SW480 (cell line): ENCODE results near the gene ATP13A3.

Experiments
- DNase-seq: peaks from one replicate; pipeline ENCODE4 v3.0.0-alpha.2; 2016; ENCODE audit warnings: low spot score

Gene ATP13A3

GRCh38 chr3:194392576-194392975 is 94.2 kb downstream of the ATP13A3 start:
- no peak for DNase-seq

GRCh38 chr3:194390835-194391234 is 96.0 kb downstream of the ATP13A3 start:
- no peak for DNase-seq

GRCh38 chr3:194389269-194389668 is 97.5 kb downstream of the ATP13A3 start:
- no peak for DNase-seq

GRCh38 chr3:194387926-194388418 is 98.8 kb downstream of the ATP13A3 start:
- DNase-seq, result no peak

GRCh38 chr3:194387276-194387675 is 99.5 kb downstream of the ATP13A3 start:
- DNase-seq, result no peak

- no peak for DNase-seq
Measured at GRCh38 chr3:194386648-194387047, 100.2 kb downstream of the ATP13A3 start.

GRCh38 chr3:194386066-194386465 is 100.7 kb downstream of the ATP13A3 start:
- DNase-seq, result no peak

- no peak for DNase-seq
Measured at GRCh38 chr3:194384569-194385001, 102.2 kb downstream of the ATP13A3 start.

- no peak for DNase-seq
Measured at GRCh38 chr3:194384156-194384555, 102.6 kb downstream of the ATP13A3 start.

GRCh38 chr3:194383276-194383940 is 103.4 kb downstream of the ATP13A3 start:
- no peak for DNase-seq

GRCh38 chr3:194382892-194383223 is 103.9 kb downstream of the ATP13A3 start:
- no peak for DNase-seq

GRCh38 chr3:194382196-194382891 is 104.5 kb downstream of the ATP13A3 start:
- no peak for DNase-seq

- DNase-seq, result peak; percentile 38
Measured at GRCh38 chr3:194381460-194381875, 105.3 kb downstream of the ATP13A3 start.

GRCh38 chr3:194380326-194380725 is 106.5 kb downstream of the ATP13A3 start:
- no peak for DNase-seq

GRCh38 chr3:194379651-194380050 is 107.2 kb downstream of the ATP13A3 start:
- DNase-seq, result no peak

- DNase-seq, result no peak
Measured at GRCh38 chr3:194379231-194379630, 107.6 kb downstream of the ATP13A3 start.

- no peak for DNase-seq
Measured at GRCh38 chr3:194377708-194378107, 109.1 kb downstream of the ATP13A3 start.

GRCh38 chr3:194376241-194376560 is 110.6 kb downstream of the ATP13A3 start:
- no peak for DNase-seq

- no peak for DNase-seq
Measured at GRCh38 chr3:194375473-194376240, 111.1 kb downstream of the ATP13A3 start.

- no peak for DNase-seq
Measured at GRCh38 chr3:194374935-194375334, 111.9 kb downstream of the ATP13A3 start.

GRCh38 chr3:194373899-194374298 is 112.9 kb downstream of the ATP13A3 start:
- no peak for DNase-seq

- DNase-seq, result no peak
Measured at GRCh38 chr3:194373028-194373427, 113.8 kb downstream of the ATP13A3 start.

GRCh38 chr3:194370753-194371152 is 116.0 kb downstream of the ATP13A3 start:
- DNase-seq, result no peak
